HEK293 (cell line): Measurements from ENCODE around the gene PDLIM4.
A peak's percentile ranks its signal among the peaks of the same experiment; 100 is the strongest.

Experiments used
- CTCF ChIA-PET: fragments of 350-600 bp; formaldehyde crosslinking; extraction: SDS; loops from one replicate; lab custom pipeline; 2021; ENCODE audit warnings: antibody characterized with exemption; lab: Yijun Ruan, JAX
- POLR2A ChIA-PET: fragments of 300-600 bp; formaldehyde crosslinking; extraction: SDS; loops from one replicate; lab custom pipeline; 2020; ENCODE audit warnings: antibody characterized with exemption, inconsistent platforms; lab: Yijun Ruan, JAX
- H3K27ac ChIP-seq: fragments of 200-500 bp; sonication (Bioruptor generic); 2 replicates; pipeline ENCODE4 v1.5.1; 2014; ENCODE audit warnings: low read depth, low read length, control low read depth, inconsistent platforms; ENCODE audit errors: extremely low read depth
- H3K36me3 ChIP-seq, 2 experiments: fragments of 200-500 bp in 1 of 2; sonication (Bioruptor generic) in 1 of 2; 1 replicate in 1 of 2; 2 replicates in 1 of 2; pipeline ENCODE4 v1.5.1; 2014 to 2017; ENCODE audit warnings: inconsistent platforms in 2 of 2, low read length in 2 of 2; ENCODE audit not compliant: control insufficient read depth in 2 of 2, insufficient read depth in 1 of 2
- H3K4me1 ChIP-seq: fragments of 200-500 bp; sonication (Bioruptor generic); 2 replicates; pipeline ENCODE4 v1.5.1; 2014; ENCODE audit warnings: mild to moderate bottlenecking, low read length, inconsistent platforms; ENCODE audit not compliant: control insufficient read depth, insufficient read depth
- H3K4me3 ChIP-seq: 2 replicates; pipeline ENCODE4 v1.5.1; 2011; ENCODE audit warnings: low read depth, mild to moderate bottlenecking, control low read depth, low read length, moderate library complexity
- H3K9me3 ChIP-seq: fragments of 200-500 bp; sonication (Bioruptor generic); 2 replicates; pipeline ENCODE4 v1.5.1; 2014; ENCODE audit warnings: low read depth, low read length, inconsistent platforms; ENCODE audit not compliant: control insufficient read depth, insufficient read depth
- BCL11B ChIP-seq: fragments of 450-650 bp; formaldehyde crosslinking; IDR thresholded peaks from 2 replicates; pipeline ENCODE4 v1.5.1; 2016; ENCODE audit warnings: low read depth, missing biosample characterization, missing genetic modification characterization
- EGR2 ChIP-seq: fragments of 450-650 bp; formaldehyde crosslinking; IDR thresholded peaks from 2 replicates; pipeline ENCODE4 v1.5.1; 2016; ENCODE audit warnings: low read depth, missing biosample characterization, missing genetic modification characterization
- GLI4 ChIP-seq: fragments of 450-650 bp; formaldehyde crosslinking; IDR thresholded peaks from 2 replicates; pipeline ENCODE4 v1.5.1; 2016; ENCODE audit warnings: missing biosample characterization, missing genetic modification characterization
- HOXC10 ChIP-seq: sonication (generic); formaldehyde crosslinking; IDR thresholded peaks from 2 replicates; pipeline ENCODE4 v1.8.1; 2023; ENCODE audit warnings: mild to moderate bottlenecking, missing genetic modification reagents
- KLF8 ChIP-seq: fragments of 450-650 bp; formaldehyde crosslinking; IDR thresholded peaks from 2 replicates; pipeline ENCODE4 v1.5.1; 2016; ENCODE audit warnings: missing biosample characterization, missing genetic modification characterization
- OSR2 ChIP-seq: fragments of 450-650 bp; formaldehyde crosslinking; IDR thresholded peaks from 2 replicates; pipeline ENCODE4 v1.5.1; 2016; ENCODE audit warnings: missing biosample characterization, missing genetic modification characterization
- SCRT2 ChIP-seq: fragments of 450-650 bp; formaldehyde crosslinking; IDR thresholded peaks from 2 replicates; pipeline ENCODE4 v1.5.1; 2016; ENCODE audit warnings: missing biosample characterization, missing genetic modification characterization
- SP7 ChIP-seq: fragments of 450-650 bp; formaldehyde crosslinking; IDR thresholded peaks from 2 replicates; pipeline ENCODE4 v1.5.1; 2016; ENCODE audit warnings: missing biosample characterization, missing genetic modification characterization
- TRIM28 ChIP-seq: IDR thresholded peaks from 2 replicates; pipeline ENCODE4 v1.6.1; 2011; ENCODE audit warnings: low read length, control low read depth, borderline replicate concordance
- ZBTB48 ChIP-seq: fragments of 450-650 bp; formaldehyde crosslinking; IDR thresholded peaks from 2 replicates; pipeline ENCODE4 v1.5.1; 2016; ENCODE audit warnings: missing biosample characterization, missing genetic modification characterization
- ZBTB7A ChIP-seq: fragments of 450-650 bp; formaldehyde crosslinking; IDR thresholded peaks from 2 replicates; pipeline ENCODE4 v1.5.1; 2016; ENCODE audit warnings: low read depth, missing biosample characterization, missing genetic modification characterization
- ZBTB8A ChIP-seq: fragments of 450-650 bp; formaldehyde crosslinking; IDR thresholded peaks from 2 replicates; pipeline ENCODE4 v1.5.1; 2016; ENCODE audit warnings: missing biosample characterization, missing genetic modification characterization
- ZFHX2 ChIP-seq: fragments of 450-650 bp; formaldehyde crosslinking; conservative IDR thresholded peaks from 2 replicates; pipeline ENCODE4 v1.5.1; 2016; ENCODE audit warnings: missing biosample characterization, missing genetic modification characterization
- ZFP37 ChIP-seq: fragments of 450-650 bp; formaldehyde crosslinking; IDR thresholded peaks from 2 replicates; pipeline ENCODE4 v1.5.1; 2016; ENCODE audit warnings: missing biosample characterization, missing genetic modification characterization
- ZNF138 ChIP-seq: fragments of 450-650 bp; formaldehyde crosslinking; IDR thresholded peaks from 2 replicates; pipeline ENCODE4 v1.5.1; 2016; ENCODE audit warnings: missing biosample characterization, missing genetic modification characterization, borderline replicate concordance
- ZNF302 ChIP-seq: fragments of 450-650 bp; formaldehyde crosslinking; IDR thresholded peaks from 2 replicates; pipeline ENCODE4 v1.5.1; 2016; ENCODE audit warnings: missing biosample characterization, missing genetic modification characterization, low read depth
- ZNF324 ChIP-seq: fragments of 450-650 bp; formaldehyde crosslinking; IDR thresholded peaks from 2 replicates; pipeline ENCODE4 v1.5.1; 2016; ENCODE audit warnings: missing biosample characterization, missing genetic modification characterization
- ZNF335 ChIP-seq: fragments of 450-650 bp; formaldehyde crosslinking; conservative IDR thresholded peaks from 2 replicates; pipeline ENCODE4 v1.5.1; 2016; ENCODE audit warnings: missing biosample characterization, missing genetic modification characterization
- ZNF521 ChIP-seq: fragments of 450-650 bp; formaldehyde crosslinking; IDR thresholded peaks from 2 replicates; pipeline ENCODE4 v1.5.1; 2017; ENCODE audit warnings: missing biosample characterization, mild to moderate bottlenecking, missing genetic modification characterization
- ZNF530 ChIP-seq: fragments of 450-650 bp; formaldehyde crosslinking; IDR thresholded peaks from 2 replicates; pipeline ENCODE4 v1.5.1; 2016; ENCODE audit warnings: low read depth, missing biosample characterization, missing genetic modification characterization
- ZNF555 ChIP-seq: fragments of 450-650 bp; formaldehyde crosslinking; conservative IDR thresholded peaks from 2 replicates; pipeline ENCODE4 v1.5.1; 2017; ENCODE audit warnings: missing biosample characterization, mild to moderate bottlenecking, missing genetic modification characterization, inconsistent platforms
- ZNF558 ChIP-seq: fragments of 450-650 bp; formaldehyde crosslinking; IDR thresholded peaks from 2 replicates; pipeline ENCODE4 v1.5.1; 2016; ENCODE audit warnings: missing biosample characterization, missing genetic modification characterization
- ZNF600 ChIP-seq: fragments of 450-650 bp; formaldehyde crosslinking; IDR thresholded peaks from 2 replicates; pipeline ENCODE4 v1.5.1; 2016; ENCODE audit warnings: missing biosample characterization, missing genetic modification characterization
- ZNF677 ChIP-seq: fragments of 450-650 bp; IDR thresholded peaks from 2 replicates; pipeline ENCODE4 v1.5.0; 2018; ENCODE audit warnings: missing biosample characterization, mild to moderate bottlenecking, missing genetic modification characterization, moderate library complexity
- ZNF768 ChIP-seq: fragments of 450-650 bp; formaldehyde crosslinking; IDR thresholded peaks from 2 replicates; pipeline ENCODE4 v1.5.1; 2018; ENCODE audit warnings: missing biosample characterization, mild to moderate bottlenecking, missing genetic modification characterization
- ZNF837 ChIP-seq: fragments of 450-650 bp; formaldehyde crosslinking; IDR thresholded peaks from 2 replicates; pipeline ENCODE4 v1.5.1; 2016; ENCODE audit warnings: missing biosample characterization, missing genetic modification characterization
- TF ChIP-seq, protein P1 (sequence below): fragments of 450-650 bp; formaldehyde crosslinking; IDR thresholded peaks from 2 replicates; pipeline ENCODE4 v1.5.1; 2016; ENCODE audit warnings: missing biosample characterization, missing genetic modification characterization
- TF ChIP-seq, protein P2 (sequence below): fragments of 450-650 bp; formaldehyde crosslinking; IDR thresholded peaks from 2 replicates; pipeline ENCODE4 v1.5.1; 2016; ENCODE audit warnings: missing biosample characterization, missing genetic modification characterization
- TF ChIP-seq, protein P3 (sequence below): fragments of 450-650 bp; formaldehyde crosslinking; IDR thresholded peaks from 2 replicates; pipeline ENCODE4 v1.5.1; 2016; ENCODE audit warnings: missing biosample characterization, missing genetic modification characterization

Gene PDLIM4

DNA sequence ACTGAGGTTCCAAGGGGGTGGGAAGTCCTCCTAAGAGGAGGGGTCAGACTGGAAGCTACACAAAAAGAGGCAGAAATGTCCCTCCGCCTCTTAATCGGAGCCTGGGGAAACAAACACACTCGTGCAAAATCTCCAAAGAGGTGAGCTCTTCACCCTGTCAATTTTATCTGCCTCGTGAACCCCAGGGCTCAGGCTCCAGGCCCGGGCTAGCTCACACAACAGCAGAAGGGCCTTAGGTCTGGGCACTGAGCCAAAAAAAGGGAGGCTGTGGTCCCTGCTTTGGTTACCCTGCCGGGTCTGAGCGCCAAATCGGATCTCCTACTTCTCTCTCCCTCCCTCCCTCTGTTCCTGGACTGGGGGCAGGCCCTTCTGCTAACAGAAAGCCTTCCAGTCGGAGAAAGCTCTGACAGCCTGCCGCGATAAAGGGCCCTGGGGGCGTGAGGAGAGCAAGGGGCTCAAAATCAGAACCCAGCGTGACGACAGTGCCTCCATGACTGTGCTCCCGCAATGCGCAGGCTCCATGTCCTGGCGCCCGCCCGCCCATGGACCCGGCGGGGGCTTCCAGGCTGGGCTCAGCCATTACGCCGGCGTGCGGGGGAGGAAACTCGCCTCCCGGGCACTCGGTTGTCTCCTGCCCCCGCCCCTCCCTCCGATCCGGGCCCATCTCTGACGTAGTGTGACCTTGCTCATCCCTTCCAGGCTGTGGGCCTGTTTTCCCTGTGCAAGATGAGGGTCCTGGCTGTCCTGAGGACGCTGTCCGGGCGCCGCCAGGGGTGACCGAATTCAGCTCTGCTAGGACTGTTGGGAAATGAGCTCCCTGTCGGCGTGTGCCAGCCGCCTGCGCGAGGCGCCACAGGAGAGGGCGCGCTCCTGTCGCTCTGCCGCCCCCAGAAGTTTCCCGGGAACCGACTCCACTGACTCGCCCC, 35.8 kb downstream of the PDLIM4 start:
- CTCF ChIA-PET: interaction anchor here (0.7 to 3.3 kb wide), 16 partner anchors 11 to 230 kb away, joined by 3 to 16 read pairs (median 5); partner anchors contain the start of gene SLC22A5
- H3K27ac ChIP-seq: peak overlapping the region; percentile 96
- H3K4me3 ChIP-seq: peak overlapping the region; percentile 41
- POLR2A ChIA-PET: interaction anchor here (0.6 to 3.3 kb wide), 31 partner anchors 8 to 1758 kb away, joined by 3 to 52 read pairs (median 5); partner anchors contain the start of genes GDF9, IRF1, KIF3A and P4HA2
- H3K9me3 ChIP-seq: no peaks in the 10 kb centered on the region
- no peaks in the 10 kb centered on the region for H3K36me3 ChIP-seq
- peaks cover 4% of the 10 kb centered on the region; the same call in 1 of the 2 replicates for H3K4me1 ChIP-seq
- TF ChIP-seq ZBTB7A (tag by site-specific recombination): peak; percentile 33; the same call in 1 of the 2 replicates
- TF ChIP-seq ZNF335 (tag by site-specific recombination): peak; percentile 95
- TF ChIP-seq, protein P1, sequence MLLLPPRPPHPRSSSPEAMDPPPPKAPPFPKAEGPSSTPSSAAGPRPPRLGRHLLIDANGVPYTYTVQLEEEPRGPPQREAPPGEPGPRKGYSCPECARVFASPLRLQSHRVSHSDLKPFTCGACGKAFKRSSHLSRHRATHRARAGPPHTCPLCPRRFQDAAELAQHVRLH: peak; percentile 40; the same call in 1 of the 2 replicates
- peak; percentile 38 for TF ChIP-seq OSR2 (tag by site-specific recombination)
- peak; percentile 70 for TF ChIP-seq SP7 (tag by site-specific recombination)
- TF ChIP-seq BCL11B (tag by site-specific recombination): peak; percentile 17; the same call in 1 of the 2 replicates
- peak; percentile 99 for TF ChIP-seq ZBTB48
- TF ChIP-seq SCRT2 (tag by site-specific recombination): peak; percentile 46
- TF ChIP-seq, protein P2, sequence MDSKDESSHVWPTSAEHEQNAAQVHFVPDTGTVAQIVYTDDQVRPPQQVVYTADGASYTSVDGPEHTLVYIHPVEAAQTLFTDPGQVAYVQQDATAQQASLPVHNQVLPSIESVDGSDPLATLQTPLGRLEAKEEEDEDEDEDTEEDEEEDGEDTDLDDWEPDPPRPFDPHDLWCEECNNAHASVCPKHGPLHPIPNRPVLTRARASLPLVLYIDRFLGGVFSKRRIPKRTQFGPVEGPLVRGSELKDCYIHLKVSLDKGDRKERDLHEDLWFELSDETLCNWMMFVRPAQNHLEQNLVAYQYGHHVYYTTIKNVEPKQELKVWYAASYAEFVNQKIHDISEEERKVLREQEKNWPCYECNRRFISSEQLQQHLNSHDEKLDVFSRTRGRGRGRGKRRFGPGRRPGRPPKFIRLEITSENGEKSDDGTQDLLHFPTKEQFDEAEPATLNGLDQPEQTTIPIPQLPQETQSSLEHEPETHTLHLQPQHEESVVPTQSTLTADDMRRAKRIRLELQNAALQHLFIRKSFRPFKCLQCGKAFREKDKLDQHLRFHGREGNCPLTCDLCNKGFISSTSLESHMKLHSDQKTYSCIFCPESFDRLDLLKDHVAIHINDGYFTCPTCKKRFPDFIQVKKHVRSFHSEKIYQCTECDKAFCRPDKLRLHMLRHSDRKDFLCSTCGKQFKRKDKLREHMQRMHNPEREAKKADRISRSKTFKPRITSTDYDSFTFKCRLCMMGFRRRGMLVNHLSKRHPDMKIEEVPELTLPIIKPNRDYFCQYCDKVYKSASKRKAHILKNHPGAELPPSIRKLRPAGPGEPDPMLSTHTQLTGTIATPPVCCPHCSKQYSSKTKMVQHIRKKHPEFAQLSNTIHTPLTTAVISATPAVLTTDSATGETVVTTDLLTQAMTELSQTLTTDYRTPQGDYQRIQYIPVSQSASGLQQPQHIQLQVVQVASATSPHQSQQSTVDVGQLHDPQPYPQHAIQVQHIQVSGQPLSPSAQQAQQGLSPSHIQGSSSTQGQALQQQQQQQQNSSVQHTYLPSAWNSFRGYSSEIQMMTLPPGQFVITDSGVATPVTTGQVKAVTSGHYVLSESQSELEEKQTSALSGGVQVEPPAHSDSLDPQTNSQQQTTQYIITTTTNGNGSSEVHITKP: peak; percentile 95
- peak; percentile 83 for TF ChIP-seq ZNF324 (tag by site-specific recombination)
- peak; percentile 12; the same call in 1 of the 2 replicates for TF ChIP-seq ZNF558 (tag by site-specific recombination)
- peak; percentile 9; the same call in 1 of the 2 replicates for TF ChIP-seq ZNF677
- TF ChIP-seq GLI4 (tag by site-specific recombination): no peak
- peak; percentile 97 for TF ChIP-seq ZBTB8A (tag by site-specific recombination)
- peak; percentile 92 for TF ChIP-seq ZFP37 (tag by site-specific recombination)
- TF ChIP-seq ZNF302: no peak
- TF ChIP-seq ZNF138 (tag by site-specific recombination): no peak
- TF ChIP-seq, protein P3, sequence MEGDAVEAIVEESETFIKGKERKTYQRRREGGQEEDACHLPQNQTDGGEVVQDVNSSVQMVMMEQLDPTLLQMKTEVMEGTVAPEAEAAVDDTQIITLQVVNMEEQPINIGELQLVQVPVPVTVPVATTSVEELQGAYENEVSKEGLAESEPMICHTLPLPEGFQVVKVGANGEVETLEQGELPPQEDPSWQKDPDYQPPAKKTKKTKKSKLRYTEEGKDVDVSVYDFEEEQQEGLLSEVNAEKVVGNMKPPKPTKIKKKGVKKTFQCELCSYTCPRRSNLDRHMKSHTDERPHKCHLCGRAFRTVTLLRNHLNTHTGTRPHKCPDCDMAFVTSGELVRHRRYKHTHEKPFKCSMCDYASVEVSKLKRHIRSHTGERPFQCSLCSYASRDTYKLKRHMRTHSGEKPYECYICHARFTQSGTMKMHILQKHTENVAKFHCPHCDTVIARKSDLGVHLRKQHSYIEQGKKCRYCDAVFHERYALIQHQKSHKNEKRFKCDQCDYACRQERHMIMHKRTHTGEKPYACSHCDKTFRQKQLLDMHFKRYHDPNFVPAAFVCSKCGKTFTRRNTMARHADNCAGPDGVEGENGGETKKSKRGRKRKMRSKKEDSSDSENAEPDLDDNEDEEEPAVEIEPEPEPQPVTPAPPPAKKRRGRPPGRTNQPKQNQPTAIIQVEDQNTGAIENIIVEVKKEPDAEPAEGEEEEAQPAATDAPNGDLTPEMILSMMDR: peak; percentile 91
- TF ChIP-seq ZNF521 (tag by site-specific recombination): no peak
- TF ChIP-seq ZNF555 (tag by site-specific recombination): no peak
- TF ChIP-seq ZNF768: no peak
- no peak for TF ChIP-seq ZNF530
- peak; percentile 92 for TF ChIP-seq ZFHX2 (tag by site-specific recombination)
- TF ChIP-seq ZNF600 (tag by site-specific recombination): peak; percentile 96
- peak; percentile 84 for TF ChIP-seq EGR2
- peak; percentile 75 for TF ChIP-seq KLF8 (tag by site-specific recombination)
- TF ChIP-seq ZNF837 (tag by site-specific recombination): 0 out of 2 replicates have a peak, but pooled peaks have one; percentile 15
- TF ChIP-seq HOXC10: no peak
- no peak for TF ChIP-seq TRIM28
